ENCODE data around the gene ZNF652.
"Not testable (repeated sequence)": the region's sequence is repeated elsewhere in the genome, so short reads cannot be mapped to it uniquely, and the experiment has no call there.

Gene ZNF652

GRCh38 chr17:49386373-49386772, 24.3 kb upstream of the ZNF652 start:
- no peak for DNase-seq (ENCODE audit: low read depth)

- no peak for DNase-seq (ENCODE audit: low read depth)
Measured at GRCh38 chr17:49384951-49385350, 22.9 kb upstream of the ZNF652 start.

DNA sequence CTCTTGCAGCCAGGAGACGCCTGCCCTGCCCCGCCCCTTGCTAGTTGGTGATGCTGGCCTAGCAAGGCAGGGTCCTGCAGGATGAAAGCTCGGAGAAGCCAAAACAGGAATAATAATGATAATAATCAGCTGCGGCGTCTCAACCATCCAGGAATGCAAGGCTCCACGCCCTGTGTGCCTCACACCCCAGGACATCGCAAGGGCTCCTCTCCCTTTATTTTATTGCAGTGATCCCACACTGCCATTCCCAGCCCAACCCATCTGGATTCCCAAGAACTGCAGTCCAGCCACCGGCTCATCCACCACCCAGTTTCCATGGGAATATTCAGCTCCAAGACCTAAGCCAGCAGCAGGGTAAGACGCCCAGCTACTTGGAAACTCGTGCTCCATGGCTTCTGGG, 21.0 kb upstream of the ZNF652 start:
- no peak for DNase-seq (ENCODE audit: low read depth)

DNA sequence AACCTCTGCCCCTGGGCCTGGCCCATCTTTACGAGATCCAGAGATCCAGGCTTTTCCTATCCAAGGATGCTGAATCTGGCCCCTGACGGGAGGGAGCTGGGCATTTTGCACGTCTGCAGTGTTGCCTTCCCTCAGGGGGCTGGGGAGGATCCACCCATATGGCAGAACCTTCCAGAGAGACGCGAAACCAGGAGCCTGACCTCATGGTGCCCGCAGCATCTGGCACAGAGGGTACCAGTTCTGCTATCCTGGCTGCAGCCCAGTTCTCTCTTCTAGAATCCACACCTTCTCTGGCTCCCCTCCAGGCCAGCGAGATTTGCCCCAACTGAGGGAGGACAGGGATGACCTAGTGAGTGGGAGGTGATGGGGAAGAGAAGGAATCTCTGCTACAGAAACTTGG, 20.5 kb upstream of the ZNF652 start:
- no peak for DNase-seq (ENCODE audit: low read depth)

DNA sequence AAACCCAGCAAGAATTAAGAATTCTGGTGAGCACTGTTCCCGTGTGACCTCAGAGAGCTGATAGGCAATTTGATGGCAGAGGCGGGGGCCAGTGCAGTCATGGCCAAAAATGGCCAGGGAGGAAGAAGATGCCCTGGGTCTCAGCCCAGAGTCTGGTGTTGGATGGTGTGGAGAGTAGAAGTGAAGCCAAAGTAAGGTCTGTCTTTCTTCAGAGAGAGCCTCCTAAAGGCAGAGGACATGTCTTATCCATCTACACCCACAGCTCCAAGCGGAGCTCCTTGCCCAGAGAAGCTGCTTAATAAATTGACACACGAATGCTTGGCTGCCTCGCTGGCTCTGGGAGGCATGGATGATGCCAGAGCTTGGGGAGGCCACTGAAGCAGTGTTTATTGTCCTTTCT, 19.7 kb upstream of the ZNF652 start:
- DNase-seq (ENCODE audit: low read depth): no peak

- DNase-seq (ENCODE audit: low read depth): no peak
Measured at GRCh38 chr17:49381033-49381432, 19.0 kb upstream of the ZNF652 start.

DNA sequence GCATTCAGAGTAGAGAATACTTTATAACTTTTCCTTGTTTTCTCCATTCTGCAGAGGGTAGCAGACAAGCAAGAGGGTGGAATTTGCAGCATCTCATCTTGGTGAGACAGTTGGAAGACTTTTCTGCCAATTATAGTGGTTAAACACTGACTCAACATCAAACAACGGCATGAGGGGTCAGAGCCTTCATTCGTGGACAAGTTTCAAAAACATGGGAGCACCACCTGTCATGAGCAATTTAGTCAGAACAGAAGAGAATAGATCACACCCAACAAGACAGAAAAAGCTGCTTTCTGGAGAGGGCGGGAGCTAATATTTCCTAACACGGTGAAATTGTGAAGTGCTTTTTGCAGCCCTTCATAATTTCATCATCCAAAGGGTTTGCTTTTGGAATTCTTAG, 17.9 kb upstream of the ZNF652 start:
- DNase-seq (ENCODE audit: low read depth): no peak

DNA sequence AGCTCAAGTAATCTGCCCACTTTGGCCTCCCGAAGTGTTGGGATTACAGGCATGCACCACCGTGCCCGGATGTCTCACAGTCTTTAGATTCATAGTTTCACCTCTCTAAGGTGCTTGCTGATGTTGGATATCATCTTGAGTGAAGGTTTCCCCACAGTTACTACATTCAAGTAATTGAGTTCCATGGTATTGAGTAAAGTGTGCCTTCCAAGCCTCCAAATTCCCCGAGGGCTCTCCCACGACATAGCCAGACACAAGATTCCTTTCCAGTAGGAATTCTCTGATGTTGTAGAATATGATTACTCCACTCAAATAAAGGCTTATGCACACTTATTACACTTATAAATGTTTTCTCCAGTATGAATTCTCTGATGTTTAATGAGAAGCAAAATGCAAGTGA, 16.3 kb upstream of the ZNF652 start:
- DNase-seq (ENCODE audit: low read depth): no peak

DNA sequence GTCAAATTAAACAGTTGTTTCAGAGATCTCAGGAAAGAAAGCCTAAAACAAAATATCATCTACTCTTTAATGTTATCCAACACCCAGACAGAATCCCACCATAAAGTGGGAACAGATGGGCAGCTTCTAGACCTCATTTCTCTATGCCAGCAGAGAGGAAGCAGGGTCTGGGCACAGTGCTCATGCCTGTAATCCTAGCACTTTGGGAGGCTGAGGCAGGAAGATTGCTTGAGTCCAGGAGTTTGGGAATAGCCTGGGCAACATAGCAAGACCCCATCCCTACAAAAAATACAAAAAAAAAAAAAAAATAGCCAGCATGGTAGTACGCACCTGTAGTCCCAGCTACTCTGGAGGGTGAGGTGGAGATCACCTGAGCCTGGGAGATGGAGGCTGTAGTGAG, 13.5 kb upstream of the ZNF652 start:
- DNase-seq (ENCODE audit: low read depth): no peak

GRCh38 chr17:49373115-49373514, 11.1 kb upstream of the ZNF652 start:
- no peak for DNase-seq (ENCODE audit: low read depth)

DNA sequence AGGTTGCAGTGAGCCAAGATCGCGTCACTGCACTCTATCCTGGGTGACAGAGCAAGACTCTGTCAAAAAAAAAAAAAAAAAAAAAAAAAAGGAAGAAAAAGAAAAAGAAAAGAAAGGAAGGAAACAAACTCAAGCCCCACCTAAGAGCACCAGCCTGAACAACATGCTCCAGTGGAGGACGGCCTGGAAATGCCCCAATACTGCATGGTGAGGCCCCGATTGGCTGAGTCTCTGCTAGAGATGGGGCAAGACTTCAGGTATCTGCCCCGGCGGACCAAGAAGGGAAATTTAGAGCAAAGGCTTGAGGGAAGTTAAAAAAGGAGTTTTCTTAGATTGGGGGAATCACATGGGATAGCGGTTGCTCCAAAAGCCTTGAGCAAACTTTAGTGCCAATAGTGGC, 10.4 kb upstream of the ZNF652 start:
- DNase-seq (ENCODE audit: low read depth): no peak

- no peak for DNase-seq (ENCODE audit: low read depth)
Measured at GRCh38 chr17:49370971-49371834, 9.2 kb upstream of the ZNF652 start.

DNA sequence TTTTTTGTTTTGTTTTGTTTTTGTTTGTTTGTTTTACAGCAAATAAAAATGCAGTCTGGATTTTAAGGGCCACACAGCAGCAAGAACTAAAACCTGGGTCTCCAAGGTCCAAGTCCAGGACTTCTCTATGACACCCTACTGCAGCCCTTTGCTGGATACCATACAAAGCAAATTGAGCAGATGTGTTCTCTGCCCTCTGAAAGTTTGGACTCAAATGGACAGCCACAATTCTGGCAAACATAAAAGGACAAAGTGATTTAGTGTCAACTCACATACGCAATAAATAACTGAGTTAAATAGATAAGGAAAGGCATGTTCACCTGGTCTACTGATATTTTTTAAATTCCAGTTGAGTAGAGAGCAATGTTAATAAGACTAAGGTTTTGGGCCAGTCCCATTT, 7.7 kb upstream of the ZNF652 start:
- no peak for DNase-seq (ENCODE audit: low read depth)

- DNase-seq (ENCODE audit: low read depth): no peak
Measured at GRCh38 chr17:49369089-49369488, 7.0 kb upstream of the ZNF652 start.

DNA sequence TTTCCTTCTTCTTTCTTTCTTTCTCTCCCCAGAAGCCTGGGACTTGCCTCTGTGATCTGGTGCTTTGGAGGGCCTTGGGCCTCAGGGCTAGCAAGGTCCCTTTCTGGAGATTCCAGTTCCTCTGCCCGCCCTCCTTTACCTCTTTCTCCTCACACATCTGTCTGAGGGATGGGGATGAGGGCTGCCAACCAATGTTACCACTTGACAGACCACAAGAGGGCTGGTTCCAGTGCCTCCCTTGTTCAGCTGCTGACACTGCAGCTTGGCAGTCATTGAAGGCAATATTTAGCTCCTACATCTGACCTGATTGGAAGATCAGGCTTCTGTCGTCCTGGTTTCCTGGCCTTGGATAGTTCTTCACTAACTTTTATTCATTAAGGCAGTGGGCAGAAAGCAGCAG, 3.6 kb upstream of the ZNF652 start:
- no peak for DNase-seq (ENCODE audit: low read depth)

- not testable (repeated sequence) for DNase-seq (ENCODE audit: low read depth)
Measured at GRCh38 chr17:49365126-49365525, 3.1 kb upstream of the ZNF652 start.

DNA sequence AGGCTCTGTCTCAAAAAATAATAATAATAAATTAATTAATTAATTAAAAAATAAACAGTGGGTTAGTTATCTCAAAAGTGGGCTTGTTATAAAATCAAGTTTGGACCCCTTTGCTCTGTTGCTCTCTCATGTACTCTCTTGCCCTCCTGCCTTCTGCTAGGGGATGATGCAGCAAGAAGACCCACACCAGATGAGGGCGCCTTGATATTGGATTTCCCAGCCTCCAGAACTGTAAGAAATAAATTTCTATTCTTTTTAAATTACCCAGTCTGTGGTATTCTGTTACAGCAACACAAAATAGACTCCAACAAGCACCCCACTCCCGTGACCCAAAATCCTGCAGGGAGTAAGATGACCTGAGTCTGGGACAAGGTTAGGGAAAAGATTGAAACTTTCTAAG, 2.1 kb upstream of the ZNF652 start:
- DNase-seq (ENCODE audit: low read depth): no peak

- no peak for DNase-seq (ENCODE audit: low read depth)
Measured at GRCh38 chr17:49363251-49363650, 1.2 kb upstream of the ZNF652 start.

GRCh38 chr17:49362723-49363117, 670 bp upstream of the ZNF652 start:
- DNase-seq (ENCODE audit: low read depth): no peak

DNA sequence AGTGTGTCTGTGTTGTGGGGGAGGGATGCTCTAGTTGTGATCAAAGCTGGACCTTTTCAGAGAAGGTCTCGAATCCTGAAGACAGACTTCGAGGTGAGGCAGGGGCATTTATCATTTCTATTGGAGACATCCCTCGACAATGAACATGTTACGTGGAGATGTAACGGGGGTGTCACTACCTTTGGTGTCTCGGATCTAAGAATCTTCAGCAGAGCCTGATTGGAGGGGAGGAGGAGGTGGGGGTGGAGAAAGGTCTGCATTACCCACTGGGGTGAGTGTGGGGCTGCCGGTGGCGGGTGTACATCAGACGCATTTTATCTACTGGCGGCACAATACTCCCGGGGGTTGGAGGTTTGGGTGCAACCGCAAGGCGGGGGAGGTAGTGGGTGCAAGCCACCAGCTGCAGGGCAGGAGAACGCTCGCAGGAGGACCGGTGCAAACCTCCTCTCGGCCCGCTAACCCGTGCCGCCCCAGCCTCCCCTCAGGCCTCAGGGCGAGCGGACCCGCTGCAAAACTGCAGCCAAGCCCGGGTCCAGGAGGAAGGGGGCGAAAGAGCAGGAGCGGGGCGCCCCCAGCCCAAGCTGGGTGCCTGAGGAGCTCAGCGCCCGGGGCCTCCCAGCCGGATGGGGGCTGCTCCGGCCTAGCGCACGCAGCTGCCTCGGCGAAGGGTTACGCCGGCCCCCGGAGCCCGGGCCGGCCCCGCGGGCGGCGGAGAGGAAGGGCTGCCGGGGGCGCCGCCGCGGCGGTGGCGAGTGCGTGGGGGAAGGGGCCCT, 735 bp downstream of the ZNF652 start:
- peak; percentile 44 for DNase-seq (ENCODE audit: low read depth)

DNA sequence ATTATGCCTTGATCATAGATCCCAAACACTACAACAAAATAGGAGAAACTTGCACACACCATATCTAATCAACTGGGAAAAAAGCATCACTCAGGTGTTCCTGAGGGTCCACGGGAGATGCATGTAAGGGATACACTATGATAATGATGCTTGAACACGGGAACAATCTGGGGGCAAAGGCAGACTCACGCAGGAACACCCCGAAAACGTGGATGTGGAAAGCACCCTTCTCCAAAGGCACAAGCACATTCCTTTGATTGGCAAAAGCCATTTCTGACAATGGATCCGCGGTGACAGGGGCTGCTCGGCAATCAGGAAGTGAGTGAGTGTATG, 1.3 kb downstream of the ZNF652 start:
- DNase-seq (ENCODE audit: low read depth): no peak

- DNase-seq (ENCODE audit: low read depth): no peak
Measured at GRCh38 chr17:49359990-49360795, 1.9 kb downstream of the ZNF652 start.

All from stimulated activated CD8-positive, alpha-beta memory T cell treated with anti-CD3 and anti-CD28 coated beads, Interleukin-15, amount 100 ng/mL, for 24 hours (primary cell).